HEK293T (cell line): Measurements from ENCODE around the gene AKNA.

Source experiments
- CTCF ChIA-PET: fragments of 350-600 bp; formaldehyde crosslinking; extraction: SDS; loops from one replicate; lab custom pipeline; 2021; ENCODE audit warnings: antibody characterized with exemption, inconsistent platforms; lab: Yijun Ruan, JAX
- POLR2A ChIA-PET: fragments of 350-600 bp; formaldehyde crosslinking; extraction: SDS; loops from one replicate; lab custom pipeline; 2020; ENCODE audit warnings: antibody characterized with exemption, inconsistent platforms; lab: Yijun Ruan, JAX
- DNase-seq: peaks from one replicate; pipeline ENCODE4 v3.0.0; 2012; ENCODE audit warnings: mixed read lengths; ENCODE audit errors: extremely low spot score
- ARNT ChIP-seq: fragments of 450-650 bp; IDR thresholded peaks from 2 replicates; pipeline ENCODE4 v1.6.1; 2017; ENCODE audit warnings: mild to moderate bottlenecking
- BHLHE40 ChIP-seq: fragments of 450-650 bp; IDR thresholded peaks from 2 replicates; pipeline ENCODE4 v1.6.1; 2016; ENCODE audit warnings: mild to moderate bottlenecking, moderate library complexity, borderline replicate concordance
- CTBP1 ChIP-seq: fragments of 450-650 bp; IDR thresholded peaks from 2 replicates; pipeline ENCODE4 v1.6.1; 2016; ENCODE audit warnings: borderline replicate concordance
- ELF4 ChIP-seq: fragments of 450-650 bp; IDR thresholded peaks from 2 replicates; pipeline ENCODE4 v1.6.1; 2017; ENCODE audit warnings: antibody characterized with exemption
- FOXA1 ChIP-seq: fragments of 450-650 bp; IDR thresholded peaks from 2 replicates; pipeline ENCODE4 v1.6.1; 2016; ENCODE audit warnings: mild to moderate bottlenecking
- FOXK2 ChIP-seq: fragments of 450-650 bp; IDR thresholded peaks from 2 replicates; pipeline ENCODE4 v1.6.1; 2016; ENCODE audit warnings: mild to moderate bottlenecking
- FOXM1 ChIP-seq: fragments of 450-650 bp; IDR thresholded peaks from 2 replicates; pipeline ENCODE4 v1.6.1; 2017; ENCODE audit warnings: mild to moderate bottlenecking, borderline replicate concordance
- HDGF ChIP-seq: fragments of 450-650 bp; IDR thresholded peaks from 2 replicates; pipeline ENCODE4 v1.6.1; 2017; ENCODE audit warnings: antibody characterized with exemption, borderline replicate concordance
- L3MBTL2 ChIP-seq: fragments of 450-650 bp; conservative IDR thresholded peaks from 2 replicates; pipeline ENCODE4 v1.6.1; 2016; ENCODE audit warnings: mild to moderate bottlenecking
- LEF1 ChIP-seq: fragments of 450-650 bp; IDR thresholded peaks from 2 replicates; pipeline ENCODE4 v1.6.1; 2017; ENCODE audit warnings: mild to moderate bottlenecking, borderline replicate concordance
- NFRKB ChIP-seq: fragments of 450-650 bp; IDR thresholded peaks from 2 replicates; pipeline ENCODE4 v1.6.1; 2016; ENCODE audit warnings: mild to moderate bottlenecking, moderate library complexity
- SP1 ChIP-seq: fragments of 450-650 bp; IDR thresholded peaks from 2 replicates; pipeline ENCODE4 v1.6.1; 2017
- SUZ12 ChIP-seq: fragments of 450-650 bp; IDR thresholded peaks from 2 replicates; pipeline ENCODE4 v1.6.1; 2016; ENCODE audit warnings: mild to moderate bottlenecking
- TARDBP ChIP-seq: fragments of 450-650 bp; IDR thresholded peaks from 2 replicates; pipeline ENCODE4 v1.6.1; 2016
- ZNF384 ChIP-seq: fragments of 450-650 bp; IDR thresholded peaks from 2 replicates; pipeline ENCODE4 v1.6.1; 2016
- TF ChIP-seq, protein P1 (sequence below): fragments of 450-650 bp; IDR thresholded peaks from 2 replicates; pipeline ENCODE4 v1.6.1; 2016

AKNA gene

GRCh38 chr9:114342755-114343440 lies 44.9 kb downstream of the AKNA start:
- ChIA-PET POLR2A (no interaction called here), CTCF (no interaction called here)
- no peak for DNase-seq
- TF ChIP-seq ELF4 (no peak), FOXM1 (no peak), ARNT (no peak), HDGF (no peak), LEF1 (no peak), FOXK2 (no peak), TARDBP (no peak), L3MBTL2 (no peak), ZNF384 (no peak)

GRCh38 chr9:114341991-114342390 lies 45.8 kb downstream of the AKNA start:
- no peak for DNase-seq
- ChIA-PET POLR2A (no interaction called here), CTCF (no interaction called here)
- TF ChIP-seq TARDBP: no peak
- TF ChIP-seq BHLHE40: no peak
- no peak for TF ChIP-seq NFRKB
- no peak for TF ChIP-seq FOXM1
- no peak for TF ChIP-seq FOXK2
- no peak for TF ChIP-seq ZNF384
- no peak for TF ChIP-seq HDGF
- no peak for TF ChIP-seq LEF1
- TF ChIP-seq L3MBTL2: no peak
- TF ChIP-seq SUZ12: no peak
- TF ChIP-seq ELF4: no peak

GRCh38 chr9:114341152-114341830 lies 46.5 kb downstream of the AKNA start:
- DNase-seq: no peak
- CTCF ChIA-PET: no interaction called here
- POLR2A ChIA-PET: no interaction called here
- no peak for TF ChIP-seq ARNT
- no peak for TF ChIP-seq LEF1

DNA sequence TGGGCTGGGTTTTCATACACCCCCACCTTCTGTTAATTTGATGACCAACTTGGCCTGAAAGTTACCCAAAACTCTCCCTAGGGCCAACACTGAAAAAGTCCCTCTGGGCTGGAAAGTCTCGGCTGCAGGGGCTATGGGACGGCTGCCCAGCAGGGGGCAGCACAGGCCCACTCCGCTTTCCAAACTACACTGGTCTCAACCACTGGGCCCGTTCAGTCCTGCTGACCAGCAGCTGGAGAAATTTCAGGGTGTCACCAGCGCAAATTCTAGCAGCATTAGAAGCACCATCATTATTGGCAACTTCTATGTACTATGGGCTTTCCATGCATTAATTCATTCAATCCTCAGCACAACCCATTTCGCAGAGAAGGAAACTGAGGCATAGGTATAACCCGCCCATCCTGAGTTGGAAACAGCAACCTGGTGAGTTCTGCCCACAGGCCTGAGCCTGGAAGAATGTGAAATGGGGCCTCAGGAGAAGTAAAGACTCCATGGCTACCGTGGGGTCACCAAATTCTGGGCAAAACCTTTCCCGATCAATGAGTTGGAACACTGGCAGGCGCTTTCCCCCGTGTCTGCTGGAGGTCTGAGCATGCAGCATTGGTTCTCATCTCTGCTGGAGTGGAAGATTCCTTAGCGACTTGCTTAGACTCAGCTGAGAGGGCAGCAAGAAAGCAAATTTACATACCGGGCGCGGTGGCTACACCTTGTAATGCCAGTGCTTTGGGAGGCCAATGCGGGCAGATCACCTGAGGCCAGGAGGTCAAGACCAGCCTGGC lies 48.5 kb downstream of the AKNA start:
- TF ChIP-seq SUZ12: no peak
- peak; percentile 82 for DNase-seq
- ChIA-PET POLR2A (no interaction called here), CTCF (interaction anchor here (0.7 to 1.5 kb wide), 4 partner anchors 9 to 314 kb away, joined by 3 to 5 read pairs (median 3); no protein-coding TSS in a partner anchor)

GRCh38 chr9:114338187-114338586 lies 49.6 kb downstream of the AKNA start:
- DNase-seq: no peak
- POLR2A ChIA-PET: no interaction called here
- no peak for TF ChIP-seq ELF4
- no peak for TF ChIP-seq FOXM1
- no peak for TF ChIP-seq CTBP1
- TF ChIP-seq FOXK2: no peak
- no peak for TF ChIP-seq ZNF384
- TF ChIP-seq BHLHE40: no peak
- no peak for TF ChIP-seq TARDBP
- TF ChIP-seq FOXA1: no peak
- TF ChIP-seq LEF1: no peak
- TF ChIP-seq L3MBTL2: no peak
- TF ChIP-seq HDGF: no peak
- TF ChIP-seq, protein P1, sequence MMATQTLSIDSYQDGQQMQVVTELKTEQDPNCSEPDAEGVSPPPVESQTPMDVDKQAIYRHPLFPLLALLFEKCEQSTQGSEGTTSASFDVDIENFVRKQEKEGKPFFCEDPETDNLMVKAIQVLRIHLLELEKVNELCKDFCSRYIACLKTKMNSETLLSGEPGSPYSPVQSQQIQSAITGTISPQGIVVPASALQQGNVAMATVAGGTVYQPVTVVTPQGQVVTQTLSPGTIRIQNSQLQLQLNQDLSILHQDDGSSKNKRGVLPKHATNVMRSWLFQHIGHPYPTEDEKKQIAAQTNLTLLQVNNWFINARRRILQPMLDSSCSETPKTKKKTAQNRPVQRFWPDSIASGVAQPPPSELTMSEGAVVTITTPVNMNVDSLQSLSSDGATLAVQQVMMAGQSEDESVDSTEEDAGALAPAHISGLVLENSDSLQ: no peak
- no peak for TF ChIP-seq NFRKB
- CTCF ChIA-PET: interaction anchor here (0.9 to 1.5 kb wide), 2 partner anchors 9 to 315 kb away, joined by 3 to 5 read pairs; no protein-coding TSS in a partner anchor

DNA sequence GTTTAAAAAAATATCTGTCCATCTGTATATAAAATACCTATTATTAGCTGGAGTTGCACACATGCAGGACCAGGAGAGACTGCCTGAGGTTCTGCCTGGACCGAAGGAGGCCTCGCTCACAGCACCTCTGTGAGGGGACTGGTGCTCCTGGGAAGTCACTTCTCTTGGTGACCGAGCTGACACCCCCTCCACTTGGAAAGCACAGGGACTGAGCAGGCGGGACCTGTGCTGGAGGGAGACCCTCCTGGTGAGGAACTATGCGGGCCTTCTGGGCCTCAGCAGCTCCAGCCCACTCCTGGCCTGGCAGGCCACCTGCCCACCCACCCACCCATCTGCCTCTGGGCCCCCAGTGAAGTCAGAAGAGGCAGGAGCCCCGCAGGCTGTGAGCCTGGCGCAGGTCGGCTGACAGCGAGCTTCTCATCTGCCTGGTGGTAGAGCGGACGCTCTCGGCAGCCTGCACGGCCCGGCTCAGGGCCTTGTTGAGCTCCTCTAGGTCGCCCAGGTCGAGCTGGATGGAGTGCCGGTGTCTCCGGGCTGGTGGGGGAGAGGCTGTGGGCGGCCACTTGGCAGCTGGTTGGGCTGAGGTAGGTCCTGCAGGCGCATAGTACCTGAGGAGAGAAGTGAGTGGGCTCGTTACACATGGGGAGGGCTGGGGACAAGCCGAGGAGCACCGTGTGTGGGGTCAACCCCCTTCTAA lies 50.9 kb downstream of the AKNA start:
- CTCF ChIA-PET: no interaction called here
- DNase-seq: no peak
- POLR2A ChIA-PET: no interaction called here
- TF ChIP-seq ZNF384 (no peak), FOXM1 (no peak), SP1 (no peak), BHLHE40 (no peak), TARDBP (no peak), FOXK2 (no peak), LEF1 (no peak), ARNT (no peak), L3MBTL2 (no peak), FOXA1 (no peak), NFRKB (no peak), CTBP1 (no peak), HDGF (no peak), ELF4 (no peak), SUZ12 (no peak)
- TF ChIP-seq, protein P1: no peak
